IPS-18a (cell line): ENCODE results near the gene GABARAP.

Experiments
- H3K27ac ChIP-seq: one replicate; pipeline ENCODE4 v1.5.1; 2013; ENCODE audit warnings: low read length
- H3K27me3 ChIP-seq: one replicate; pipeline ENCODE4 v1.6.1; 2013; ENCODE audit warnings: mild to moderate bottlenecking, low read length; ENCODE audit not compliant: control insufficient read depth, insufficient read depth
- H3K36me3 ChIP-seq: one replicate; pipeline ENCODE4 v1.6.1; 2013; ENCODE audit warnings: low read depth, low read length; ENCODE audit not compliant: control insufficient read depth
- H3K4me1 ChIP-seq: one replicate; pipeline ENCODE4 v1.6.1; 2013; ENCODE audit warnings: low read depth, low read length; ENCODE audit not compliant: control insufficient read depth
- H3K4me3 ChIP-seq: one replicate; pipeline ENCODE4 v1.5.1; 2013; ENCODE audit warnings: low read length
- H3K9ac ChIP-seq: one replicate; pipeline ENCODE4 v1.6.1; 2013; ENCODE audit warnings: mild to moderate bottlenecking, low read length, moderate library complexity
- H3K9me3 ChIP-seq: one replicate; pipeline ENCODE4 v1.6.1; 2013; ENCODE audit warnings: low read depth, low read length; ENCODE audit not compliant: control insufficient read depth

Gene GABARAP

DNA sequence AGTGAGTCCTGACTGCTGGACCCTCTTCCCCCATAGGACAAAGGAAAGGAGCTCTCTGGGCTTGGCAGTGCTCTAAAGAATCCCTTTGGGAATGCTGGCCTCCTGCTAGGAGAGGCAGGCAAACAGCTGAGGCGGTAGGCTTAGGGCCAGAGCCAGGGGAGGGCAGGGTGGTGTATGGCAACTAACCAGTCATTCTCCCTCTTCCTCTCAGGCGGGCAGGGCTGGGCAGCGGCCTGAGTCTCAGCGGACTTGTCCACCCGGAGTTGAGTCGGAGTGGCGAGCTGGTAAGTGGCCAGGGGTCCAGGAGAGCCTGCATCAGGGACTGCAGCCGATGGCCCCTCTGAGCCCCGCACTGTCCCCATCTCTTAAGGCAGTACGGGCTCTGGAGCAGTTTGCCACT is 18.1 kb downstream of the GABARAP start:
- Histone ChIP-seq H3K4me3 (no peak overlapping the region), H3K9me3 (no peaks in the 10 kb centered on the region), H3K36me3 (peaks cover 62% of the 10 kb centered on the region), H3K27ac (no peak overlapping the region), H3K4me1 (peaks cover 9% of the 10 kb centered on the region), H3K27me3 (no peaks in the 10 kb centered on the region), H3K9ac (no peak overlapping the region)

DNA sequence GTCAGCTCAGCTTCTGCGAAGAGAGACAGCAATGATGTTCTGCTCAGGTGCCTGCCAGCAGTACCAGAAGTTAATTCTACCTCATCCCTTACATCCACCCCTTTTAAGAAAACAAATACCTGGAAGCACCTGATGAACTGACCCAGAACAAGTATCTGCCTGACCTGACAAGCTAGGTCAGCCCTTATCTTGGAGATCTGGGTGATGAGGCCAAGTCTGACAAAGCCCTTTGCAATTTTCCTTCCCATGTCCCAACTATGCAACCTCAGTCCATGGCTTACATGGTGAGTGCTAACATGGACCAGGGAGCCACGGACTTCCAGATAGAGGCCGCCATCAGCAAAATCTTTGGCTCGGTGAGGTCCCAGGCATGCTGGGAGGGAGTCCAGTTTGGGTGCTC is 18.9 kb downstream of the GABARAP start:
- Histone ChIP-seq H3K27me3 (no peaks in the 10 kb centered on the region), H3K36me3 (peaks cover 55% of the 10 kb centered on the region), H3K4me3 (no peak overlapping the region), H3K4me1 (peaks cover 16% of the 10 kb centered on the region), H3K9ac (no peak overlapping the region), H3K27ac (no peak overlapping the region), H3K9me3 (no peaks in the 10 kb centered on the region)

DNA sequence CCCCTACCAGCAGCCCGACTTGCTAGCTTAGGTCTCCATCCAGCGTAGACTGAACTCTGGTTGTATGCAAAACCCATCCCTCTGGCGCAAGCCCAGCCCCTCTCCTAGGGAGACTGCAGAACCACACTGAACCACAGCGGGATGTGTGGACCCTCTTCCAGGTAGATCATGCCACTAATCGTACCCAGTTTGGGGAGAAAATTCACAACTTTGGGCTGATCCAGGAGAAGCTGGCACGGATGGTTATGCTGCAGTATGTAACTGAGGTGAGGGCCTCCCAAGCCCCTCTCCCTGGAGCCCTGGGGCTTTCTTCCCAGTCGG is 19.3 kb downstream of the GABARAP start:
- Histone ChIP-seq H3K27me3 (no peaks in the 10 kb centered on the region), H3K27ac (no peak overlapping the region), H3K9me3 (no peaks in the 10 kb centered on the region), H3K36me3 (peaks cover 51% of the 10 kb centered on the region), H3K4me1 (peaks cover 18% of the 10 kb centered on the region), H3K9ac (no peak overlapping the region), H3K4me3 (no peak overlapping the region)

DNA sequence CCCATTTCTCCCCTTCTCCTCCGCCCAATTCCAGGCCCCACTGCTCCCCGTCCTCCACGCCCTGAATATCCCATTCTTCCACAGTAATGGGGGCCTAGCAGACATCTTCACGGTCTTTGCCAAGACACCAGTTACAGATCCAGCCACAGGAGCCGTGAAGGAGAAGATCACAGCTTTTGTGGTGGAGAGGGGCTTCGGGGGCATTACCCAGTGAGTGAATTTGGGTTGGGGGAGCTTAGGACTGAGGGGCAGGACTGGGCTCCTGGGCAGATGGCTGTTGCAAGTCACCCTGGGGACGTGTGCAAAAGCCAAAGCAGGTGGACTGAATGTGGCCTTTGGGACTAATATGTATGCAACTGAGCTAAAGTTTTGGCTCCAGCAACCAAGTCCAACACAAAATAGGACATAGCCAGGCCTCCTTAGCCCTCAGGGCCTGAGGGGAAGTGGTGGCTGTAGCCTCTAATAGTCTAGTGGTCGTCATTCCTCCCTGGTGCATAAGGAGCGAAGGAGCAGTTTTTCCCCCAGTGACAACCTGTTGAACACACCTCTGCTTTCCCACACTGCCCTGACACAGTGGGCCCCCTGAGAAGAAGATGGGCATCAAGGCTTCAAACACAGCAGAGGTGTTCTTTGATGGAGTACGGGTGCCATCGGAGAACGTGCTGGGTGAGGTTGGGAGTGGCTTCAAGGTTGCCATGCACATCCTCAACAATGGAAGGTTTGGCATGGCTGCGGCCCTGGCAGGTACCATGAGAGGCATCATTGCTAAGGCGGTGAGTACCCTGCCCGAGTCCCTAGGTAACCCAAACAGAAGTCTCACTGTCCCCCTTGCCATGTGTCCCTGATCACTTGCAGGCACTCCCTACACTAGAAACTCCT is 19.9 kb downstream of the GABARAP start:
- H3K27me3 ChIP-seq, result no peaks in the 10 kb centered on the region
- no peaks in the 10 kb centered on the region for H3K9me3 ChIP-seq
- H3K9ac ChIP-seq, result no peak overlapping the region
- peaks cover 49% of the 10 kb centered on the region for H3K36me3 ChIP-seq
- H3K4me3 ChIP-seq, result no peak overlapping the region
- H3K4me1 ChIP-seq, result peaks cover 22% of the 10 kb centered on the region
- H3K27ac ChIP-seq, result no peak overlapping the region

DNA sequence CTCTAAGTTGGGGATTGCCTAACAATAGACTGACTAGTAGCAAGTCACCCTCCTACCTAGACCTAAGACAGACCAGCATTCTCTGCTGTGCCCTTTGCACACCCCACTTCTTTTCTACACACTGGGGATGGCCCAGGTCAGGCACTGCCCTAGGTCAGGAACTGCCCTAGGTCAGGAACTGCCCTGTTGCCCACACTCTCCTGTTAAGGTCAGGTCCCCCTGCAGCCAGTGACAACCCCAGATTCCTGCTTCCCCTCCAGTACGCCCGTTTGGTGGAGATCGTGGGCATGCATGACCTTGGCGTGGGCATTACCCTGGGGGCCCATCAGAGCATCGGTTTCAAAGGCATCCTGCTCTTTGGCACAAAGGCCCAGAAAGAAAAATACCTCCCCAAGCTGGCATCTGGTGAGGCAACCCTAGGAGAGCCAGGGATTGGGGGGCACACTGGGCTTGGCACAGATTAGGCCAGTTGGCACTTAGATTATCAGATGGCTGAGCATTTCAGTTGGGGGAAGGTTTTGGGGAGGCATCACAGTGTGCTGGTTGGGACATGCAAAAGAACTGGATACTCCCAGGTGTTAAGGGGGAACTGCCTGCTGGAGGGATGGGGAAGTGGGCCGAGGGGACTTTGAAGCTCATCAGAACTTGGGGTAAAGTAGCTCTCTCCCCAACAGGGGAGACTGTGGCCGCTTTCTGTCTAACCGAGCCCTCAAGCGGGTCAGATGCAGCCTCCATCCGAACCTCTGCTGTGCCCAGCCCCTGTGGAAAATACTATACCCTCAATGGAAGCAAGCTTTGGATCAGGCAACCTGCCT is 20.8 kb downstream of the GABARAP start:
- Histone ChIP-seq H3K27ac (no peak overlapping the region), H3K4me3 (peak overlapping the region; percentile 92), H3K9ac (no peak overlapping the region)

DNA sequence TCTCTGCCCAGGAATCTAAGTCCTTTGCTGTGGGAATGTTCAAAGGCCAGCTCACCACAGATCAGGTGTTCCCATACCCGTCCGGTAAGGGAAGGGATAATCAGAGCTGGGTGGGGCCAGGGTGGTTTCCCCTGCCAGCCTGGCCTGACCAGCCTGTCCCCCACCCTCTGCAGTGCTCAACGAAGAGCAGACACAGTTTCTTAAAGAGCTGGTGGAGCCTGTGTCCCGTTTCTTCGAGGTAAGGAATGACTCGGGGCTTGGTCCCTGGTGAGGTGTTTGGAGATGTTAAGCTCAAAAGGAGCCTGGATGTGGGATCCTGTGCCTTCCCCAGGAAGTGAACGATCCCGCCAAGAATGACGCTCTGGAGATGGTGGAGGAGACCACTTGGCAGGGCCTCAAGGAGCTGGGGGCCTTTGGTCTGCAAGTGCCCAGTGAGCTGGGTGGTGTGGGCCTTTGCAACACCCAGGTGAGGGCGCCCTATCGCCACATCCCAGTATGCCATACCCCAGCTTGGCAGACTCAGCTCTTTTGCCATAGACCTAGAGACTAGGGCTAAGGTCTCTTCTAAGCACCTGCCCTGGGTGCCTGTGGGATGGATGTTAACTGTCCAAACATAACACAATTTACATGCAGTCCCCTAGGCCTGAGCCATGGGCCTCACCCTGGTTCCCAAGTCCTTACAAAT is 21.5 kb downstream of the GABARAP start:
- Histone ChIP-seq H3K9ac (peak overlapping the region; percentile 78), H3K4me3 (peak overlapping the region; percentile 92), H3K36me3 (peaks cover 35% of the 10 kb centered on the region), H3K9me3 (no peaks in the 10 kb centered on the region), H3K27ac (peak overlapping the region; percentile 63), H3K27me3 (no peaks in the 10 kb centered on the region), H3K4me1 (peaks cover 33% of the 10 kb centered on the region)

More for the DNA sequence above, 20.8 kb downstream of the GABARAP start:
- peaks cover 41% of the 10 kb centered on the region for H3K36me3 ChIP-seq
- peaks cover 27% of the 10 kb centered on the region for H3K4me1 ChIP-seq
- H3K9me3 ChIP-seq, result no peaks in the 10 kb centered on the region
- no peaks in the 10 kb centered on the region for H3K27me3 ChIP-seq

DNA sequence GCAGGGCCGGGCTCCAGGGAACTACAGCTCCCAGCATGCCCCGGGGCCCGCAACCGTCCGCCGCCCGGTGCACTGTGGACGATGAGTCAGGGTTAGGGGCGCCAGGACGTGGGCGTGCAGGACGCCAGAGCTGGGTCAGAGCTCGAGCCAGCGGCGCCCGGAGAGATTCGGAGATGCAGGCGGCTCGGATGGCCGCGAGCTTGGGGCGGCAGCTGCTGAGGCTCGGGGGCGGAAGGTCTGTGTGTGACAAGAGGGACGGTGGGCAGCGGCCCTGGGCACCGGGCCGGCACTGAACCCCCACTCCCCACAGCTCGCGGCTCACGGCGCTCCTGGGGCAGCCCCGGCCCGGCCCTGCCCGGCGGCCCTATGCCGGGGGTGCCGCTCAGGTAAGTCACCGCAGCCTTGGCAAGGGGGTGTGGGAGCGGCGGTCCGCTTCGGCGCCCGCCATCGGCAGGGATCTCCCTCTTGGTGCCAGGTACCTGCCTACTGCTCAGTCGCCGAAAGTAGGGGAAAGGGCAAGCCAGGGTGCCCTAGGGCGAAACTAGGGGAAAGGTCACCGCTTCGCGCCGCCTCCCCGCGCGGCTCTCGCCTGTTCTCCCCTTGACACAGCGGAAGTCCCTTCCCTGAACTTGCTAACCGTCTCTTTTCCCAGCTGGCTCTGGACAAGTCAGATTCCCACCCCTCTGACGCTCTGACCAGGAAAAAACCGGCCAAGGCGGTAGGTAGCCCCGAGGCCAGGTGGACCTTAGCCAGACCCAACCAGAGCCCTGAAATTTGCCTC is 22.2 kb downstream of the GABARAP start, which contains the start of the genes ACADVL and DLG4:
ACADVL (plus strand) TSS at position 127 of the 781 bp plus-strand sequence; CDS start at position 174, 47 bp downstream.
DLG4 (minus strand) TSS at position 25 of the 781 bp plus-strand sequence.
- Histone ChIP-seq H3K9me3 (no peaks in the 10 kb centered on the region), H3K27ac (peak within 1 kb of the TSS; percentile 63), H3K9ac (peak within 1 kb of the TSS; percentile 78), H3K27me3 (no peaks in the 10 kb centered on the region), H3K4me3 (peak within 1 kb of the TSS; percentile 92), H3K36me3 (peaks cover 28% of the 10 kb centered on the region), H3K4me1 (peaks cover 39% of the 10 kb centered on the region)

DNA sequence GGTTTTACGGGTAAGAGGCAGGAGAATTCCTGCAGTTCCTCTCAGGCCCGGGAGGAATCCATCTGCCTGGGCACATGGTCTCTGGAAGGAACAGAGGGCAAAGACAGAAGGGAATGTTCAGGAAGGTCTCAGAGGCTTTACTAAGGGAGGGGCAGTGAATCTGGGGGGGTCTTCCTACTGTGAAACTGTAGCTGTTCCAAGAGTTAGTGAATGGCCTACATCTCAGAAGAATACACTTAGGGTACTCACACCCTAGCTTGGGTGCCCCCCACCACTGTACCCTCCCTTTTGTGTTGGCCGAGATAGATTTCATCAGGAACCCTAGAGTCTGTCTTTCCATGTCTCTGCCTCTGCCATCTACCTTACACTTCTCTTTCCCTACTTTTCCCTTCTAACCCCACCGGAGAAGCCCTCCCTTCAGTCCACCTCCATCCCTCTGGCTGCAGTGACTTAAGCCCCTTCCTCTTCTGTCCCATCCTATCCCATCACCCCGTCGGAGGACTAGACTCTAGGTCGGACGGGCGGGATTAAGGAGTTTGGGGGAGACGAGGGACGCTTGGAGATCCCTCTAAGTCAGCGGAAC is 22.9 kb downstream of the GABARAP start:
- peaks cover 42% of the 10 kb centered on the region for H3K4me1 ChIP-seq
- no peaks in the 10 kb centered on the region for H3K27me3 ChIP-seq

DNA sequence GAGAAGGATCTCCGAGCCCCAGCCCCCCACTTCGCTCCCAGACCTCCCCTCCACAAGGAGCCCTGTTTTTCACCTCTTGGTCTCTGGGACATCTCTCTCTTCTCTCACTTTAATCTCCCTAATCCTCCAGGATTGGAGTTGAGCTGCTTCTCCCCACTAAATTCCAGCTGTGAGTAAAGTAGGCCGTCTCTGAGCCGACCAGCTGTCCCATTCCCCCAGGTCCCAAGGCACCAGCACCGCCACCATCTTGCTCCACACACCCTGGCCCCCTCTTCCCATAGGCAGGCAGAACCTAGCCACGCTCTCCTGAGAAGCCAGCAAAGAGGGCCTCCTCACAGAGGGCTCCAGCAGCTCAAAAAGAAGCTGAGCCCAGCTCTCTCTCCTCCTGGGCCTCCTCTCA is 23.5 kb downstream of the GABARAP start:
- H3K4me3 ChIP-seq, result no peak overlapping the region
- H3K9me3 ChIP-seq, result no peaks in the 10 kb centered on the region
- peaks cover 42% of the 10 kb centered on the region for H3K4me1 ChIP-seq
- H3K9ac ChIP-seq, result no peak overlapping the region
- no peak overlapping the region for H3K27ac ChIP-seq
- no peaks in the 10 kb centered on the region for H3K27me3 ChIP-seq
- peaks cover 17% of the 10 kb centered on the region for H3K36me3 ChIP-seq

More for the DNA sequence above, 22.9 kb downstream of the GABARAP start:
- Histone ChIP-seq H3K27ac (no peak overlapping the region), H3K9me3 (no peaks in the 10 kb centered on the region), H3K36me3 (peaks cover 22% of the 10 kb centered on the region), H3K9ac (peak overlapping the region; percentile 78), H3K4me3 (peak overlapping the region; percentile 92)

DNA sequence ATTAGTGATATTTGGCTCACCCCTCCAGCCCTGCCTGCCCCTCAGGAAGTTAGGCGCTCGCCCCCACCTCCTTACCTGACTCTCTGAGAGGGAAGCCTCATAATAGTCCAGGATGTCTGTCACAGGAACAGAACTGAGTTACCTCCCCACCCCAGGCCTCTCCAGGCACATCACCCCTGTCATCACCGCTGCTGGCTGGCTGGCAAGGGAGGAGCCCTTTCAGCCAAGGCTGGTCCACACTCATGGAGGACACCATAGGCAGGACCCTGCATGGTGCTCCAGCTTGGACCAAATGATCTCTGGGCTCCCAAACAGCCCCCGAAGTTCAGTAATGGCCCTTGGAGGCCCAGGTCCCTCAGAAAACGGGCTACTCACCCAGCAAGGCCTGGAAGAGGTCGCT is 24.1 kb downstream of the GABARAP start:
- H3K9me3 ChIP-seq, result no peaks in the 10 kb centered on the region
- H3K4me3 ChIP-seq, result no peak overlapping the region
- H3K36me3 ChIP-seq, result peaks cover 11% of the 10 kb centered on the region
- no peaks in the 10 kb centered on the region for H3K27me3 ChIP-seq
- H3K9ac ChIP-seq, result no peak overlapping the region
- no peak overlapping the region for H3K27ac ChIP-seq
- H3K4me1 ChIP-seq, result peaks cover 48% of the 10 kb centered on the region
